A549 (cell line): ENCODE measurements around the gene ZNF605. TPM values are rescaled to one million over a fixed set of nuclear protein-coding genes. Genes with fewer than 3 reads are reported as not detected.

Experiments used
- BHLHE40 ChIP-seq: IDR thresholded peaks from 2 replicates; pipeline ENCODE4 v1.6.1; 2012; ENCODE audit warnings: low read depth, low read length, inconsistent platforms
- CBX2 ChIP-seq: fragments of 200-600 bp; sonication (generic); IDR thresholded peaks from 2 replicates; pipeline ENCODE4 v1.6.1; 2016; ENCODE audit warnings: low read depth, mild to moderate bottlenecking, borderline replicate concordance
- CBX8 ChIP-seq: fragments of 200-600 bp; sonication (generic); IDR thresholded peaks from 2 replicates; pipeline ENCODE4 v1.6.1; 2016
- CEBPB ChIP-seq, 2 experiments: fragments of >200 bp in 1 of 2; sonication (Bioruptor Twin) in 1 of 2; formaldehyde crosslinking in 1 of 2; IDR thresholded peaks; 2 replicates each; pipeline ENCODE4 v1.6.1; 2012 to 2016
- EHMT2 ChIP-seq: fragments of 200-600 bp; sonication (generic); IDR thresholded peaks from 2 replicates; pipeline ENCODE4 v1.6.1; 2016; ENCODE audit warnings: antibody characterized with exemption, low read depth, mild to moderate bottlenecking, moderate library complexity
- FOSL2 ChIP-seq, 2 experiments: fragments of 450-650 bp in 1 of 2; fragments of >200 bp in 1 of 2; sonication (Bioruptor Twin) in 1 of 2; formaldehyde crosslinking; IDR thresholded peaks; 2 replicates each; pipeline versions ENCODE4 v1.5.0 to v1.6.1; 2016 to 2020; ENCODE audit warnings: mild to moderate bottlenecking in 1 of 2, moderate library complexity in 1 of 2
- FOXS1 ChIP-seq: fragments of 250-450 bp; sonication (Bioruptor Pico); IDR thresholded peaks from 2 replicates; pipeline ENCODE4 v1.5.0; 2020; ENCODE audit warnings: mild to moderate bottlenecking, moderate library complexity
- HDAC2 ChIP-seq: fragments of 200-600 bp; sonication (generic); IDR thresholded peaks from 2 replicates; pipeline ENCODE4 v1.6.1; 2016
- HOXB13 ChIP-seq: fragments of 250-450 bp; sonication (Bioruptor Pico); IDR thresholded peaks from 2 replicates; pipeline ENCODE4 v1.5.0; 2020; ENCODE audit warnings: low read depth, mild to moderate bottlenecking, moderate library complexity
- HOXB5 ChIP-seq: fragments of 250-450 bp; sonication (Bioruptor Pico); IDR thresholded peaks from 2 replicates; pipeline ENCODE4 v1.5.0; 2020; ENCODE audit warnings: mild to moderate bottlenecking, moderate library complexity
- JUNB ChIP-seq: fragments of >200 bp; sonication (Bioruptor Twin); formaldehyde crosslinking; IDR thresholded peaks from 2 replicates; pipeline ENCODE4 v1.6.1; 2016
- KDM1A ChIP-seq: fragments of 200-600 bp; sonication (generic); IDR thresholded peaks from 2 replicates; pipeline ENCODE4 v1.6.1; 2016; ENCODE audit warnings: low read depth, mild to moderate bottlenecking
- MAX ChIP-seq: IDR thresholded peaks from 2 replicates; pipeline ENCODE4 v1.6.1; 2012
- MAZ ChIP-seq: fragments of 150-350 bp; IDR thresholded peaks from 2 replicates; pipeline ENCODE4 v1.6.1; 2014; ENCODE audit warnings: antibody characterized with exemption, low read depth, low read length, borderline replicate concordance
- MYC ChIP-seq: IDR thresholded peaks from 2 replicates; pipeline ENCODE4 v1.6.1; 2012; ENCODE audit warnings: mild to moderate bottlenecking, inconsistent platforms, low read length, improper control_type of control experiment, borderline replicate concordance
- NPAS2 ChIP-seq: fragments of 250-450 bp; sonication (Bioruptor Pico); IDR thresholded peaks from 2 replicates; pipeline ENCODE4 v1.8.0; 2022; ENCODE audit warnings: mild to moderate bottlenecking, moderate library complexity, borderline replicate concordance
- NR3C1 ChIP-seq: fragments of >200 bp; sonication (Bioruptor Twin); formaldehyde crosslinking; IDR thresholded peaks from 3 replicates; pipeline ENCODE4 v1.6.1; 2017
- PBX3 ChIP-seq: IDR thresholded peaks from 2 replicates; pipeline ENCODE4 v1.6.1; 2012
- PHF8 ChIP-seq: fragments of 200-600 bp; sonication (generic); IDR thresholded peaks from 2 replicates; pipeline ENCODE4 v1.6.1; 2016; ENCODE audit warnings: low read depth, mild to moderate bottlenecking, antibody characterized with exemption, moderate library complexity, borderline replicate concordance
- POLR2A ChIP-seq: IDR thresholded peaks from 2 replicates; pipeline ENCODE4 v1.6.1; 2012; ENCODE audit warnings: mild to moderate bottlenecking, low read length
- POLR2AphosphoS2 ChIP-seq: conservative IDR thresholded peaks from 2 replicates; pipeline ENCODE4 v1.6.1; 2012; ENCODE audit warnings: low read length, improper control_type of control experiment, inconsistent platforms
- RARB ChIP-seq: fragments of 250-450 bp; sonication (Bioruptor Pico); IDR thresholded peaks from 2 replicates; pipeline ENCODE4 v1.8.0; 2021; ENCODE audit warnings: mild to moderate bottlenecking, moderate library complexity
- RCOR1 ChIP-seq: fragments of 150-350 bp; IDR thresholded peaks from 2 replicates; pipeline ENCODE4 v1.6.1; 2014; ENCODE audit warnings: antibody characterized with exemption, low read length, low read depth
- RFX5 ChIP-seq: fragments of 450-650 bp; IDR thresholded peaks from 2 replicates; pipeline ENCODE4 v1.7.1; 2014; ENCODE audit warnings: antibody characterized with exemption, mild to moderate bottlenecking, moderate library complexity
- RNF2 ChIP-seq: fragments of 200-600 bp; sonication (generic); IDR thresholded peaks from 2 replicates; pipeline ENCODE4 v1.6.1; 2016; ENCODE audit warnings: low read depth, mild to moderate bottlenecking, antibody characterized with exemption, moderate library complexity, borderline replicate concordance
- SMC3 ChIP-seq: fragments of >200 bp; sonication (Bioruptor Twin); formaldehyde crosslinking; IDR thresholded peaks from 3 replicates; pipeline ENCODE4 v1.6.1; 2018; ENCODE audit warnings: inconsistent platforms
- TP53 ChIP-seq: fragments of 250-450 bp; sonication (Bioruptor Pico); IDR thresholded peaks from 2 replicates; pipeline ENCODE4 v1.5.0; 2021; ENCODE audit warnings: mild to moderate bottlenecking, moderate library complexity
- USF2 ChIP-seq: fragments of 450-650 bp; IDR thresholded peaks from 2 replicates; pipeline ENCODE4 v1.6.1; 2014; ENCODE audit warnings: antibody characterized with exemption
- ZC3H11A ChIP-seq: fragments of 450-650 bp; IDR thresholded peaks from 2 replicates; pipeline ENCODE4 v1.6.1; 2014; ENCODE audit warnings: antibody characterized with exemption, mild to moderate bottlenecking
- ZFP36 ChIP-seq: fragments of 450-650 bp; IDR thresholded peaks from 2 replicates; pipeline ENCODE4 v1.6.1; 2014; ENCODE audit warnings: borderline replicate concordance; ENCODE audit not compliant: partially characterized antibody
- ZNF302 ChIP-seq: fragments of 250-450 bp; sonication (Bioruptor Pico); IDR thresholded peaks from 2 replicates; pipeline ENCODE4 v1.9.0; 2021; ENCODE audit warnings: inconsistent platforms, mild to moderate bottlenecking, moderate library complexity
- ZSCAN20 ChIP-seq: fragments of 250-450 bp; sonication (Bioruptor Pico); IDR thresholded peaks from 2 replicates; pipeline ENCODE4 v1.8.0; 2022; ENCODE audit warnings: mild to moderate bottlenecking, moderate library complexity
- polyA plus RNA-seq, 4 experiments: library from polyadenylated mRNA; depleted of rRNA in 3 of 4; stranded (reverse); fragments of >200 nt; fragmentation: RNase III in 1 of 4; extraction: RNeasy Plus Mini Kit Qiagen cat#74134 plus additional on column Dnase treatment in 1 of 4; gene quantifications; 2 replicates in 3 of 4; 3 replicates in 1 of 4; pipeline ENCODE4 v1.2.3, GENCODE V29; 2011 to 2017
- TF ChIP-seq, protein P1 (sequence below): fragments of 250-450 bp; sonication (Bioruptor Pico); IDR thresholded peaks from 2 replicates; pipeline ENCODE4 v1.5.0; 2021; ENCODE audit warnings: mild to moderate bottlenecking, moderate library complexity, borderline replicate concordance
- TF ChIP-seq, protein P2 (sequence below): fragments of >200 bp; sonication (Bioruptor Twin); formaldehyde crosslinking; IDR thresholded peaks from 3 replicates; pipeline ENCODE4 v1.6.1; 2016

Gene ZNF605
- polyA plus RNA-seq, 2 of the 4 experiments (the other 2 are of a cell fraction): 5.6 to 18.2 TPM

DNA sequence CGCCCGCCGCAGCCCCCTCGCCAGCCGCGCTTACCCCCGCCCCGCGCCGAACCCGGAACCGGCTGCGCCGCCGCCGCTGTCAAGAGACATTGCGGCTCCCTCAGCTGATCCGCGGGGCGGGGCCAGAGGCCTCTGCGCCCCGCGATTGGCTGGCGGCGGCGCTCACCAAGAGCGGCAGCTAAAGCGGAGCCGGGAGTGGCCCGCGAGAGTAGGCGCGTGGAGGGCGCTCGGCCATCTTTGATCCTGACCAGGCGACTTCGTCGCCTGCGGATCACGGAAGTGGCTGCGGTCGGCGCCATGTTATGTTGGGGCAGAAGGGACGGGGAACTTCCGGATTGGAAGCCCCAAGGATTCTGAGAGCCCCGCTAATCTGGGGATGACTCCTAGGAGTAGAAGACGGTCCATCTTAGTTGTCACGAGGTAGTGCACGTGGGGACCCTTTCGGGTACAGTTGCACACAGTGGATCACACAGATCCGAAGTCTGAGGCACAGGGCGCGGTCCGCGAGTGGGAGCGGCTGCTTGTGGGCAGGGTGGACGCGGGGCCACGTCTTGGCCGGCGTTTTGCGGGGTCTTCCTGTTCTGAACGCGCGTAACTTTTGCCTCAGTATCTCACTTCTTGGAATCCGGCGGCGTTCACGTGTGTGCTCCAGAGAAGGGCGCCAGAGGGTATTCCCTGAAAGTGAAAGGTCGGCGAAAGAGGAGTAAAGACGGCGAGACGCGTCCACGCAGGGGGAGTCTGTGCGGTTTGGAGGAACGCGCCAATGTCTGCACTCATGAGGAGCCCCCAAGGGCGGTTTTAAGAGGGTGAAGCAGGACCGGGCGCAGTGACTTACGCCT, 68.4 kb downstream of the ZNF605 start, which contains the start of gene CHFR (continued):
- TF ChIP-seq MAZ (no peak), BHLHE40 (no peak), HDAC2 (no peak), RFX5 (no peak), NPAS2 (CRISPR knock-in tag) (no peak), HOXB5 (CRISPR knock-in tag) (0 out of 2 replicates have a peak, but pooled peaks have one; percentile 56), MYC (peak; percentile 86; the same call in 1 of the 2 replicates), PBX3 (peak; percentile 65; the same call in 1 of the 2 replicates), HOXB13 (CRISPR knock-in tag) (no peak; the same call in 1 of the 2 replicates), ZFP36 (no peak), ZC3H11A (no peak), JUNB (no peak), USF2 (peak; percentile 61), CBX8 (no peak), RCOR1 (no peak), CBX2 (no peak), CEBPB (IDR thresholded peaks at IDR 0.05) (no peak), PHF8 (peak; percentile 82; the same call in 1 of the 2 replicates), KDM1A (no peak; the same call in 1 of the 2 replicates), RNF2 (no peak), NR3C1 (no peak), TP53 (CRISPR knock-in tag) (peak; percentile 42; the same call in 1 of the 2 replicates), FOSL2 (IDR thresholded peaks at IDR 0.05) (no peak), FOSL2 (CRISPR knock-in tag; IDR thresholded peaks at IDR 0.05) (no peak), POLR2AphosphoS2 (no peak), EHMT2 (no peak), POLR2A (peak; percentile 20; the same call in 1 of the 2 replicates), FOXS1 (CRISPR knock-in tag) (no peak), RARB (no peak), ZSCAN20 (CRISPR knock-in tag) (no peak), MAX (peak; percentile 93), SMC3 (no peak), ZNF302 (CRISPR knock-in tag) (no peak)
- TF ChIP-seq, protein P1, sequence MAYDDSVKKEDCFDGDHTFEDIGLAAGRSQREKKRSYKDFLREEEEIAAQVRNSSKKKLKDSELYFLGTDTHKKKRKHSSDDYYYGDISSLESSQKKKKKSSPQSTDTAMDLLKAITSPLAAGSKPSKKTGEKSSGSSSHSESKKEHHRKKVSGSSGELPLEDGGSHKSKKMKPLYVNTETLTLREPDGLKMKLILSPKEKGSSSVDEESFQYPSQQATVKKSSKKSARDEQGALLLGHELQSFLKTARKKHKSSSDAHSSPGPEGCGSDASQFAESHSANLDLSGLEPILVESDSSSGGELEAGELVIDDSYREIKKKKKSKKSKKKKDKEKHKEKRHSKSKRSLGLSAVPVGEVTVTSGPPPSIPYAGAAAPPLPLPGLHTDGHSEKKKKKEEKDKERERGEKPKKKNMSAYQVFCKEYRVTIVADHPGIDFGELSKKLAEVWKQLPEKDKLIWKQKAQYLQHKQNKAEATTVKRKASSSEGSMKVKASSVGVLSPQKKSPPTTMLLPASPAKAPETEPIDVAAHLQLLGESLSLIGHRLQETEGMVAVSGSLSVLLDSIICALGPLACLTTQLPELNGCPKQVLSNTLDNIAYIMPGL: no peak; the same call in 1 of the 2 replicates
- TF ChIP-seq, protein P2, sequence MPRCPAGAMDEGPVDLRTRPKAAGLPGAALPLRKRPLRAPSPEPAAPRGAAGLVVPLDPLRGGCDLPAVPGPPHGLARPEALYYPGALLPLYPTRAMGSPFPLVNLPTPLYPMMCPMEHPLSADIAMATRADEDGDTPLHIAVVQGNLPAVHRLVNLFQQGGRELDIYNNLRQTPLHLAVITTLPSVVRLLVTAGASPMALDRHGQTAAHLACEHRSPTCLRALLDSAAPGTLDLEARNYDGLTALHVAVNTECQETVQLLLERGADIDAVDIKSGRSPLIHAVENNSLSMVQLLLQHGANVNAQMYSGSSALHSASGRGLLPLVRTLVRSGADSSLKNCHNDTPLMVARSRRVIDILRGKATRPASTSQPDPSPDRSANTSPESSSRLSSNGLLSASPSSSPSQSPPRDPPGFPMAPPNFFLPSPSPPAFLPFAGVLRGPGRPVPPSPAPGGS: 0 out of 3 replicates have a peak, but pooled peaks have one; percentile 28
